Body of pancreas (tissue), 4 donors: ENCODE data around the gene PLA2R1.

Source experiments
- CTCF ChIP-seq, 7 experiments: fragments of 450-650 bp in 4 of 7; fragments of 200-600 bp in 3 of 7; sonication (generic) in 3 of 7; IDR thresholded peaks; one replicate each; pipeline ENCODE4 v1.5.1; 2016 to 2019; ENCODE audit warnings: antibody characterized with exemption in 7 of 7
- POLR2A ChIP-seq, 3 donors: fragments of 450-650 bp; IDR thresholded peaks; one replicate each; pipeline ENCODE4 v1.6.1; 2016; ENCODE audit warnings: antibody characterized with exemption in 3 of 3, mild to moderate bottlenecking in 2 of 3

GRCh38 chr2:159908623-159909022 lies 153.8 kb downstream of the PLA2R1 start:
- TF ChIP-seq CTCF (IDR thresholded peaks at IDR 0.05) (no peak), POLR2A (IDR thresholded peaks at IDR 0.05) (no peak)
